Measurements from ENCODE around the gene TUBB2A.
A peak's percentile ranks its signal among the peaks of the same experiment; 100 is the strongest.
"Not testable (repeated sequence)": the region's sequence is repeated elsewhere in the genome, so short reads cannot be mapped to it uniquely, and the experiment has no call there.

TUBB2A gene

DNA sequence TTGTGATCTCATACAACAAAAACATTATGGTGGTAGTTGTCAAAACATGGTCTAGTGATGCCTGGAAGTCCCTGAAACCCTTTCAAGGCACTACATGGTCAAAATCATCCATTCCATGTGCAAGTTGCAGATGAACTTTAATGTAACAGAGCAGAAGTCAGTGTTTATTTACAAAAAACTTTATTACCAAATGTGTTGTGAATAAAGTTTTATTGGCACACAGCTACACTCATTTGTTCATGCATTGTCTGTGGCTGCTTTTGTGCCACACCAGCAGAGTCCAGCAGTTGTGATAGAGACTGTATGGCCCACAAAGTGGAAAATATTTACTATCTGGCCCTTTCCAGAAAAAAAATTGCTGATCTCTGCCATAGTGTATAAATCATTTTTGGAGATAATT lies 43.3 kb upstream of the TUBB2A start:
- no peak overlapping the region for H3K4me3 ChIP-seq (ENCODE audit: low read depth, low read length)
- TF ChIP-seq CTCF (IDR thresholded peaks at IDR 0.05; ENCODE audit: control insufficient read depth, extremely low read depth, insufficient read depth), result no peak
- DNase-seq (ENCODE audit: low read depth), result no peak

DNA sequence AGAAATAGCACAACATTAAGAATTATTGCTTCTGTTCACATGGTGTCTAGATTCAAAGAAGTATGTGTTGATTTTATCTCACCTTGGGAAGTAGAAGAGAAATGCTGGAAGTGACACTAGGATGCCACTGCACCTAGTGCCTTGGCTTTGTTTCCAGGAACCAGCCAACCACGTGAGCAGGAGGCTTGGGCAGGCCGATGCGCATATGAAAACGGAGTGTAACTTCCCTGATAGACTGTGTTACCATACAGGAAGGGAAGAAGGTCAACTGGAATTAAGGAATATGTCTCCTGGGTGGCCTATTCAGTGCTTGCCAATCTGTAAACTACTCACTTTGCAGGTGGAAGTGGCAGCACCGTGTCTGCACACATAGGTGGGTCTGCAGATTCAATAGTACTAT lies 42.0 kb upstream of the TUBB2A start:
- no peak for TF ChIP-seq CTCF (IDR thresholded peaks at IDR 0.05; ENCODE audit: control insufficient read depth, extremely low read depth, insufficient read depth)
- H3K4me3 ChIP-seq (ENCODE audit: low read depth, low read length), result no peak overlapping the region
- DNase-seq (ENCODE audit: low read depth), result no peak

DNA sequence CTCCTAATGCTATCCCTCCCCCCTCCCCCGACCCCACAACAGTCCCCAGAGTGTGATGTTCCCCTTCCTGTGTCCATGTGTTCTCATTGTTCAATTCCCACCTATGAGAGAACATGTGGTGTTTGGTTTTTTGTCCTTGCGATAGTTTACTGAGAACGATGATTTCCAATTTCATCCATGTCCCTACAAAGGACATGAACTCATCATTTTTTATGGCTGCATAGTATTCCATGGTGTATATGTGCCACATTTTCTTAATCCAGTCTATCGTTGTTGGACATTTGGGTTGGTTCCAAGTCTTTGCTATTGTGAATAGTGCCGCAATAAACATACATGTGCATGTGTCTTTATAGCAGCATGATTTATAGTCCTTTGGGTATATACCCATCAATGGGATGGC lies 40.4 kb upstream of the TUBB2A start:
- not testable (repeated sequence) for DNase-seq (ENCODE audit: low read depth)

DNA sequence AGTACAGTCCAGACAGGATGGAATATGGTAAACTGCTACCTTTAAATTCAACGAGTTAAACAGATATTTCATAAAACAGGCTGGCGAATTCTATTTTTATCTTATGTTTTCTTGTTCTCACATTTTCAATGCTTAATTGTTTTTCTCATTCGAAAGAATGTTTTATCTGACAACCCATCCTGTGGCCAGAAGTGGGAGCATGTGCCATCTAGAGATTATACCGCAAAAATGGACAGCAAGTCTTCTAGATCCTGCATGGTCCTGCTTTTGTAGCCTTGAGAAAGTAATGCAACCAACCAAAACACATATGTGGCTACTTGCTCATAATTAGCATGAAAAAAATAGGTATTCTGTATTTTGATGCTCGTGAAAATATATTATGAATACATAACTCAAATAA lies 39.4 kb upstream of the TUBB2A start:
- no peak for TF ChIP-seq CTCF (IDR thresholded peaks at IDR 0.05; ENCODE audit: control insufficient read depth, extremely low read depth, insufficient read depth)
- no peak for DNase-seq (ENCODE audit: low read depth)

More for the DNA sequence above, 40.4 kb upstream of the TUBB2A start:
- H3K4me3 ChIP-seq (ENCODE audit: low read depth, low read length), result not testable (repeated sequence)

DNA sequence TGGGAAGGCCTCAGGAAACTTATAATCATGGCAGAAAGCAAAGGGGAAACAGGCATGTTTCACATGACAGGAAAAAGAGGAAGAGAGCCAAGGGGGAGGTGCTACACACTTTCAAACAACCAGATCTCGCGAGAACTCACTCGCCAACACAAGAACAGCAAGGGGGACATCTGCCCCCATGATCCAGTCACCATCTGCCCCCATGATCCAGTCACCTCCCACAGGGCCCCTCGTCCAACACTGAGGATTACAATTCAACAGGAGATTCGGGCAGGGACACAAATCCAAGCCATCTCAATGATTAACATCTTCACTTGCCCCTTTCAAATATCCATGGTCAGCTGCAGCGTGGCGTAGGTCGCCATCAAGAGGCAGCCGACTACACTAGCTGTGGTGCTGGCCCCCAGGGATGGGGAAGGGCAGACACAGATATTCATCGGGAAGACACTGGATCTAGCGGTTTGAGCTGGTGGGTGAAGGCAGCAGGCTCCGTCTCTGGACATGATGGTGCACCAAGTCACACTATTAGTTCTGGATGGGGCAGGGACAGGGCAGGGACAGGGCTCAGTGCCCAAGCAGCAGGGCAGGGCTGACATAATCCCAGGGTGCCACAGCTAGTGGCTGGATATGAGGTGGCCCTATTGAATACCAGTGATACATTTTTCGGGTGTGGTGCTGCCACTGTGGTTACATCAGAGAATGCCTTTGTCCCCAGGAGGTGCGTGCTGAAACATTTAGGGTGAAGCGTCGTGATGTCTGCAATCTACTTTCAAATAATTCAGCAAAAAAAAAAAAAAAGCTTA lies 38.6 kb upstream of the TUBB2A start:
- DNase-seq (ENCODE audit: low read depth), result no peak
- no peak overlapping the region for H3K4me3 ChIP-seq (ENCODE audit: low read depth, low read length)

More for the DNA sequence above, 39.4 kb upstream of the TUBB2A start:
- H3K4me3 ChIP-seq (ENCODE audit: low read depth, low read length), result no peak overlapping the region

DNA sequence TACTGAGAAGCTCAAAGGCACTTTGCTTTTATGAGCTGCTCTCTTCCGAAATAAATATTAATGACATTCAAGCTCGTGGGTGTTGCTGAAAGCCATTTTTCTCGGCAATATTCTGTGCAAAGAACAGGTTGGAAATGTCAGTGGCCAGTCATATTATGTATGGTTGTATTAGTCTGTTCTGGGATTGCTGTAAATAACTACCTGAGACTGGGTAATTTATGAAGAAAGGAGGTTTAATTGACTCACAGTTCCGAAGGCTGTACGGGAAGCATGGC lies 38.0 kb upstream of the TUBB2A start:
- TF ChIP-seq CTCF (IDR thresholded peaks at IDR 0.05; ENCODE audit: control insufficient read depth, extremely low read depth, insufficient read depth), result no peak
- no peak for DNase-seq (ENCODE audit: low read depth)
- no peak overlapping the region for H3K4me3 ChIP-seq (ENCODE audit: low read depth, low read length)

More for the DNA sequence above, 38.6 kb upstream of the TUBB2A start:
- TF ChIP-seq CTCF (IDR thresholded peaks at IDR 0.05; ENCODE audit: control insufficient read depth, extremely low read depth, insufficient read depth), result peak; percentile 6; the same call in 1 of the 2 replicates

DNA sequence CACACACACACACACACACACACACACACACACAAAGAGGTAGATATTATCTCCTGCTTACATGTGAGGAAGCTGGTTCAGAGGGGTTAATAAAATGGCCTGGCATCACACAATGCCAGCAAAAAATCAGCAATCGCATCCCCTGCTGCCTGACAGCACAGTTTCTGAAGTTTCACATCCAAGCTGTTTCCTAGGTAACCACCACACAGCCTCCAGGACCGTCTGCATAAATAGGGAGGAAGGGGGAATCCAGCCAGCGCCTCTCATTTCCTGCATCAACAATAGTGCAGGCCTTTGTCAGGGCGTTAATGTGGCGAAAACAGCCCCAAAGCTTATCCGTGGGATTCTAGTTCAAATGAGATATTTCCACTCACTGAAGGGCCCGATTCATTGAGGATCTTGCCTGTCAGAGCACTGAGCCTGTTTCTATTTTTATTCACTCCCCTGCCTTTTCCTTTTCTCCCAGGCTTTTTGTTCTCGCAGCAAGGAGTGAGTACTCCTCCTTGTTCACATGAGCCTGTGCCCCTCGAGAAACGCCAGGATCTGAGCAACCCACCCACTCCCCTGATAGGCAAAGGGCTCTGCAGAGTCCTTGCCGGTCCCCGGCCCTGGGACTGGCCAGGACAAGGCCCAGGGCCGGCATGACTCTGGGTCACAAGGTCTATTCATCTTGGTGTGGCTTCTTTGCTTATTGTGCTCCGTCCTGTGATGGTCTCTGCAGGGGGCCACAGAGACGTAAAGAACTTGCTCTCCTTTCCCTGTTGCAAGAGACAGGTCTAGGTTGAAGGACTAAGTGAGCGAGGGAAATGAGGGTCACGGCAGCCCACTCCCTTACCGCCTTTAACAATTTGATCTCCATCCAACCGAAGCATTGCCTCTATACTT lies 37.4 kb upstream of the TUBB2A start:
- TF ChIP-seq CTCF (IDR thresholded peaks at IDR 0.05; ENCODE audit: control insufficient read depth, extremely low read depth, insufficient read depth), result no peak
- no peak for DNase-seq (ENCODE audit: low read depth)
- H3K4me3 ChIP-seq (ENCODE audit: low read depth, low read length), result no peak overlapping the region

Data from LNCaP clone FGC (cell line).